ENCODE results near the gene HIPK2. TPM values are rescaled to one million over a fixed set of nuclear protein-coding genes. Genes with fewer than 3 reads are reported as not detected.

Gene HIPK2
- total RNA-seq, 1 donor: 7.3 TPM

DNA sequence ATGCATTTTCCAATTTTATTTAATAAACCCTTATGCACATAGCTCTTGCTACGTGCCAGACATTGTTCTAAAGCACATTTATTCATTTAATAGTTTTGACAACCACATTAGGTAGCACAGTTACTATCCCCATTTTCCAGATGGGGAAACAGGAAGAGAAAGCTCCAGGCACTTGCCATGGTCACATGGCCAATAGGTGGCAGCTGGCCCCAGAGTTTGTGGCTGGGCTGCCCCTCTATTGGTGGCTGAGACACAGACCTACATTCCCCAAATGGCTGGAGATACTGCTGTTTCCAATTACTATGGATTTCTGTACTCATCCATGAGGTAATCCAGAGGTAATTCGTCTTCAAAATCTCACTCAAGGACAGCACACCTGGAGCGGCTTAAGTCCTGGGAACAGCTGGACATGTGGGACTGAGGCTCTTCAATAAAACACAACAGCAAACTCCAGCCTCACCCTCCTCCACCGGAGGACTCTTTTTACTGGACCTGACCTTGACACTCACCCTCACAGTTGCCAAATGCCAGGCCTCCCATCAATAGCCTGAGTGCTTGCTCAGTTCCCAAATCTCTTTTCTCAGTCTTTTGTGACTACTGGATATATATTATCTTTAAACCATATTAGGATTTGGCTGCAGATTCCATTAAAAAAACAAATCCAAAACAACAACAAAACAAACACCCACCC lies 148.3 kb downstream of the HIPK2 start:
- no peak for DNase-seq (ENCODE audit: low read depth)
- no peak overlapping the region for H3K4me3 ChIP-seq (ENCODE audit: low read depth, low read length)
- TF ChIP-seq, protein P1, sequence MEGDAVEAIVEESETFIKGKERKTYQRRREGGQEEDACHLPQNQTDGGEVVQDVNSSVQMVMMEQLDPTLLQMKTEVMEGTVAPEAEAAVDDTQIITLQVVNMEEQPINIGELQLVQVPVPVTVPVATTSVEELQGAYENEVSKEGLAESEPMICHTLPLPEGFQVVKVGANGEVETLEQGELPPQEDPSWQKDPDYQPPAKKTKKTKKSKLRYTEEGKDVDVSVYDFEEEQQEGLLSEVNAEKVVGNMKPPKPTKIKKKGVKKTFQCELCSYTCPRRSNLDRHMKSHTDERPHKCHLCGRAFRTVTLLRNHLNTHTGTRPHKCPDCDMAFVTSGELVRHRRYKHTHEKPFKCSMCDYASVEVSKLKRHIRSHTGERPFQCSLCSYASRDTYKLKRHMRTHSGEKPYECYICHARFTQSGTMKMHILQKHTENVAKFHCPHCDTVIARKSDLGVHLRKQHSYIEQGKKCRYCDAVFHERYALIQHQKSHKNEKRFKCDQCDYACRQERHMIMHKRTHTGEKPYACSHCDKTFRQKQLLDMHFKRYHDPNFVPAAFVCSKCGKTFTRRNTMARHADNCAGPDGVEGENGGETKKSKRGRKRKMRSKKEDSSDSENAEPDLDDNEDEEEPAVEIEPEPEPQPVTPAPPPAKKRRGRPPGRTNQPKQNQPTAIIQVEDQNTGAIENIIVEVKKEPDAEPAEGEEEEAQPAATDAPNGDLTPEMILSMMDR (IDR thresholded peaks at IDR 0.05; ENCODE audit: insufficient read depth, low read depth, low read length): no peak

DNA sequence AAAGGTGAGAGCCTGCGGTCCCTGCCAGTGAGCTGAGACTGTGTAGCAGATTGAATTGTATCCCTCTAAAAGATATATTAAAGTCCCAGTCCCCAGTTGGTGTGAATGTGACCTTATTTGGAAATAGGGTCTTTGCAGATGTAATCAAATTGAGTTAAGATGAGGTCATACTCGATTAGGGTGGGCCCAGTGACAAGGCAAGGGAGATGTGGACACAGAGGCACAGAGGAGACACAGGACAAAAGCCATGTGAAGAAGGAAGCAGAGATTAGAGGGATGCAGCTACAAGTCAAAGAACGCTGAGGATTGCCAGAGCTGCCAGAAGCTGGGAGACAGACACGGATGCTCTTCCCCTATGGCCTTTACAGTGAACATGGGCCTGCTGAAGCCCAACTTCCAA lies 150.0 kb downstream of the HIPK2 start:
- no peak overlapping the region for H3K4me3 ChIP-seq (ENCODE audit: low read depth, low read length)
- TF ChIP-seq, protein P1 (IDR thresholded peaks at IDR 0.05; ENCODE audit: insufficient read depth, low read depth, low read length): no peak
- DNase-seq (ENCODE audit: low read depth): no peak

DNA sequence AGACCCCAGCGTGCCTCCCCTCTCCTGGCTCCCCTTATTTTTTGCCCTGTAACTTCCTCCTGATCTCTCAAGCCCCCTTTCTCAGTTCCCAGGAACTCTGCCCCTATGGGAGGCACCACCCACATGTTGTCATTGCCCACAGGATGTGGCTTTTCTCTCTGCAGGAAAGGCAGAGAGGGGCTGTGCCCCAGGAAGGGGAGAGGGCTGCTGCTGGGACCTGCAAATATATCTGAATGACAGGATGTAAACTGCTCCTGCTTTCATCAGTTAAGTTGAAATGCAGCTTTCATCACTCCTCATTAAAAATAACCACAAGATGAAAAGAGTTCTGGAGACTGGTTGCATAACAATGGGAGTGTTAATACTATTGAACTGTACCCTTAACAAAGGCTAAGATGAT lies 151.0 kb downstream of the HIPK2 start:
- H3K4me3 ChIP-seq (ENCODE audit: low read depth, low read length): no peak overlapping the region
- peak; percentile 20 for DNase-seq (ENCODE audit: low read depth)
- TF ChIP-seq, protein P1 (IDR thresholded peaks at IDR 0.05; ENCODE audit: insufficient read depth, low read depth, low read length): no peak

DNA sequence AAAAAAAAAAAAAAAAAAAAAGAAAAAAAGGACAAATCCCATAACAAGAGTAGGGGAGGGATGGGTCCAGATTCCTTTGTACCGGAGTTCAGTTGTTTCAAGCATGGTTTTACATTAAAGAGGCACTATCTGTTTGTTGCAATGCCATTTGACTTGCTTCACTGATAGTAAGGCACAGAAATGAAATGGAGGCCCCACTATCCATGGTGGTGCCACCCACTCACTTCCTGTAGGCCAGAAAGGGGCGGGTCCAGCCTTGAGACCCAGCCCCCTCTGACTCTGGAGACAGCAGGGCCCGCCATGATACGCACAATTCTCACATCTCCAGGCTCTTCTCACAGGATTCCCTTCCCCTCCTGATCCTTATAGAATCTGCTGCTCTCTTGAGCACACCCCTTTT lies 154.3 kb downstream of the HIPK2 start:
- TF ChIP-seq, protein P1 (IDR thresholded peaks at IDR 0.05; ENCODE audit: insufficient read depth, low read depth, low read length): no peak
- DNase-seq (ENCODE audit: low read depth): no peak
- no peak overlapping the region for H3K4me3 ChIP-seq (ENCODE audit: low read depth, low read length)

DNA sequence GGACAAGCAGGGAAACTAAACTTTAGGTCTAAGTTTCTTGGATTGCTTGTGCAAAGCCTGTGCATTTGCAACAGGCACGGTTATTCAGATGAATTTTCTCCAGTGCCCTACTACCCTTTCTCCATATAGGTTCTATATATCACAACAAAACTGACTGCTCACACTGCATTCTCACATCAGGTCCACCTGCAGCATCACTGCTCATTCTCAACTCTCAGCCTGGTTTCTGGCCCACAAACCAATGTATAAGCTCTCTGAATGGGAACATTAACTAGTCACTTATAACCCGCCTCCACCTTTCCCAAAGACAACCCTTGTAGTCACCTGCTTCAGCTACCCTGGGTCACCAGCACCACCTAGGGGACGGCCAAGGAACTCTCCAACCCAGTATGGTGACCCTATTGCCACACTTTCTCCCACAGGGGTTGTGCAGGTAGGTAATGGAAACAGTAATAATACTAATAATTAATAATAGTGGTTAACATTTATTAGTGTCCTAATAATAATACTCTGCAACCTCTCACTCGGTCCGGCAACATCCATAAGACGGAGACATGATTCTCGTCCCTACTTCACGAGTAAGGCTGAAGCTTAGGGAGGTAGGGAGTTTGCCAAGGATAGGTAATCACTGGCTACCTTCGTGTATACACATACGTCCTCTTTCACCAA lies 157.0 kb downstream of the HIPK2 start:
- peak; percentile 18 for DNase-seq (ENCODE audit: low read depth)
- no peak overlapping the region for H3K4me3 ChIP-seq (ENCODE audit: low read depth, low read length)
- TF ChIP-seq, protein P1 (IDR thresholded peaks at IDR 0.05; ENCODE audit: insufficient read depth, low read depth, low read length): peak; percentile 80

DNA sequence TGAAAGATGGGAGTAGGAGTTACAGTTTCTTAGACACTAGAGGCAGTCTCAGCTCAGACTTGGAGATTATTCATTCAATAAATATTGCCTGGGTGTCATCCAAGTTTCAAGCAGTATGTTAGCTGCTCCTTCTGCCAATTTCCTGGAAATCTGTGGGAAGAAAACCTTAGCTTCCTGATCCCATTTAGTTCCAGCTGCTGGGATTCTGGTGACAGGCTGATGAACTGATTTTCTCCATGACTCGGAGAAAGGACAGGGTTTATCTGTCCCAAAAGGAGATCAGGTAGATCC lies 158.5 kb downstream of the HIPK2 start:
- peak; percentile 39 for DNase-seq (ENCODE audit: low read depth)
- TF ChIP-seq, protein P1 (IDR thresholded peaks at IDR 0.05; ENCODE audit: insufficient read depth, low read depth, low read length): no peak
- H3K4me3 ChIP-seq (ENCODE audit: low read depth, low read length): no peak overlapping the region

Measured in fibroblast of villous mesenchyme (primary cell).